HFFc6 (cell line): ENCODE measurements around the gene GREM1. TPM values are rescaled to one million over a fixed set of nuclear protein-coding genes. Genes with fewer than 3 reads are reported as not detected.

Experiments used
- DNase-seq: peaks from one replicate; pipeline ENCODE4 v3.0.0-alpha.2; 2018
- H3K27ac Mint-ChIP-seq: 2 replicates; pipeline ENCODE4 v1.8.0; 2020; ENCODE audit warnings: mild to moderate bottlenecking, mixed read lengths
- H3K27me3 Mint-ChIP-seq: 2 replicates; pipeline ENCODE4 v1.8.0; 2021; ENCODE audit warnings: mild to moderate bottlenecking, moderate library complexity, mixed read lengths; ENCODE audit not compliant: insufficient read depth
- H3K36me3 Mint-ChIP-seq: 2 replicates; pipeline ENCODE4 v1.8.0; 2021; ENCODE audit warnings: low read depth, mixed read lengths
- H3K4me1 Mint-ChIP-seq: 2 replicates; pipeline ENCODE4 v1.8.0; 2020; ENCODE audit warnings: low read depth, mixed read lengths
- H3K4me3 Mint-ChIP-seq: 2 replicates; pipeline ENCODE4 v1.8.0; 2020; ENCODE audit warnings: mild to moderate bottlenecking, moderate library complexity, mixed read lengths
- H3K9me3 Mint-ChIP-seq: 2 replicates; pipeline ENCODE4 v1.8.0; 2020; ENCODE audit warnings: mild to moderate bottlenecking, mixed read lengths
- total RNA-seq, 6 experiments: library from RNA; stranded (reverse); fragmentation: NEBNext Ultra II Directional; extraction: Animal tissue kit (Norgen Biotek cat#: 25700); gene quantifications; 2 replicates in 1 of 6; 3 replicates in 5 of 6; pipeline ENCODE4 v1.2.3, GENCODE V29; 2021
- TF ChIP-seq, protein P1 (sequence below): fragments of 200-600 bp; sonication (generic); IDR thresholded peaks from 2 replicates; pipeline ENCODE4 v1.5.0; 2021; ENCODE audit warnings: antibody characterized with exemption, mild to moderate bottlenecking

GREM1 gene
- total RNA-seq, 6 experiments from 2014 or later, result 2,146 to 4,099 (median 3,549) TPM

DNA sequence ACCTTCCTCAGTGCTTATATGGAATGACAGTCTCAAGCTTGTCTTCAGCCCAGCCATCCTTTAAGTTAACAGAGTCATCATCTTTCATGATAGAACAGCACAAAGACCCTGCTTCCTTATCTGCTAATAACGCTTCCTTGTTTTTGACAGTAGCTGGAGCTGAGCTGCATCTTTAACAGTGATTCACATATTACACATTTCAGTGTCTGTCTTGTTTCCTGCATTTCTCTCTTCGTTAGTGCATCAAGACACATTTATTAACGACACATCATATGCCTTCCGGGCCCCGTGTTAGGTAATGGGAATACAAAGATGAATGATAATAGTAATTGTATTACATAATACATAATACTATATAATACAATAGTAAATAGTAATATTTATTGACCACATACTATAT lies 30.2 kb upstream of the GREM1 start:
- Mint-ChIP-seq H3K9me3 (no peaks in the 10 kb centered on the region), H3K27ac (peak overlapping the region; percentile 87), H3K27me3 (peaks cover 3% of the 10 kb centered on the region), H3K4me3 (no peak overlapping the region), H3K36me3 (peaks cover 9% of the 10 kb centered on the region), H3K4me1 (peaks cover 90% of the 10 kb centered on the region)
- DNase-seq, result peak; percentile 75
- TF ChIP-seq, protein P1, sequence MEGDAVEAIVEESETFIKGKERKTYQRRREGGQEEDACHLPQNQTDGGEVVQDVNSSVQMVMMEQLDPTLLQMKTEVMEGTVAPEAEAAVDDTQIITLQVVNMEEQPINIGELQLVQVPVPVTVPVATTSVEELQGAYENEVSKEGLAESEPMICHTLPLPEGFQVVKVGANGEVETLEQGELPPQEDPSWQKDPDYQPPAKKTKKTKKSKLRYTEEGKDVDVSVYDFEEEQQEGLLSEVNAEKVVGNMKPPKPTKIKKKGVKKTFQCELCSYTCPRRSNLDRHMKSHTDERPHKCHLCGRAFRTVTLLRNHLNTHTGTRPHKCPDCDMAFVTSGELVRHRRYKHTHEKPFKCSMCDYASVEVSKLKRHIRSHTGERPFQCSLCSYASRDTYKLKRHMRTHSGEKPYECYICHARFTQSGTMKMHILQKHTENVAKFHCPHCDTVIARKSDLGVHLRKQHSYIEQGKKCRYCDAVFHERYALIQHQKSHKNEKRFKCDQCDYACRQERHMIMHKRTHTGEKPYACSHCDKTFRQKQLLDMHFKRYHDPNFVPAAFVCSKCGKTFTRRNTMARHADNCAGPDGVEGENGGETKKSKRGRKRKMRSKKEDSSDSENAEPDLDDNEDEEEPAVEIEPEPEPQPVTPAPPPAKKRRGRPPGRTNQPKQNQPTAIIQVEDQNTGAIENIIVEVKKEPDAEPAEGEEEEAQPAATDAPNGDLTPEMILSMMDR, result no peak

DNA sequence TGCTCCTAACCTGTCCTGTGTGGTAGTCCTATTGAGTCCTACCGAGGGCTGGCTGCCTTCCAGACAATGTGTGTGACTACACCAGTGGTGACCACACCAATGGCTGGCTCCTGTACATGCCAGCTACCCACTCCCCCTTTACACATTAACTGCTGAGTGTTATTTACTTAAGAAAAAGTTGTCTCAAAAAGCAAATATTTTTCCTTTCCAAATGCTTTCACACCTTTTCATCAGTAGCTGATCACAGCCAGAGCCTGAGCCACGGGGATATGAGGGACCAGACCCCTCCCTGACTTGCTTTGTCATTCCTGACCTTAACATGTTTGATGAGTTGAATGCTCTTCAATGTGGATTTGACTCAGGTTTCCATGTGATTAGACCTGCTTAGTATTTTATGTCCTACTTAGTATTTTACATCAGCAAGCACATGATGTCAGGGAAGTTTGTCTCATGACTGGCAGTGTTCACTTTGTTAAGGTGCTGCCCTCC lies 29.6 kb upstream of the GREM1 start:
- Mint-ChIP-seq H3K4me3 (peak overlapping the region; percentile 13; the same call in 1 of the 2 replicates), H3K9me3 (no peaks in the 10 kb centered on the region), H3K27ac (peak overlapping the region; percentile 87), H3K4me1 (peaks cover 84% of the 10 kb centered on the region), H3K36me3 (peaks cover 9% of the 10 kb centered on the region), H3K27me3 (peaks cover 3% of the 10 kb centered on the region)
- DNase-seq, result peak; percentile 49
- TF ChIP-seq, protein P1, result no peak

- peak; percentile 26 for DNase-seq
- Mint-ChIP-seq H3K36me3 (peaks cover 8% of the 10 kb centered on the region), H3K4me3 (peak overlapping the region; percentile 70), H3K27me3 (no peaks in the 10 kb centered on the region; the same call in 1 of the 2 replicates), H3K9me3 (no peaks in the 10 kb centered on the region), H3K27ac (peak overlapping the region; percentile 67), H3K4me1 (peaks cover 55% of the 10 kb centered on the region)
- TF ChIP-seq, protein P1, result no peak
Observed at GRCh38 chr15:32690941-32691688, 26.7 kb upstream of the GREM1 start.

DNA sequence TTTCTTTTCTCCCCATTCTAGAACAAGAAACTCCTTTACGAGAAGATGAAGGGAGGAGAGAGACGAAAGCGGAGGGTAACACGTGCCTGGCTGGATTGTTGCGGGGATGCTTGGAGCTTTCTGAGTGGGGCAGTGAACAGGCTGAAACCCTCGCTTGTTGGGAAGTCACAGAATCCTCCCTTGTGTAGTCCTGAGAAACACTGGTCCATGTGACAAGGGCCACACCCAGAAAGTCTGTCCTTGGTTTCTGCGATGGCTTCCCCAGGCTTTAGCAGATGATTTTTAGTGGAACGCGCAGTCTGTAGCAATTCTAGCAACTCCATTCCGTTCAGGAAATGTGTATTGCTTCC lies 26.1 kb upstream of the GREM1 start:
- Mint-ChIP-seq H3K27ac (peak overlapping the region; percentile 67), H3K4me3 (peak overlapping the region; percentile 70), H3K27me3 (no peaks in the 10 kb centered on the region; the same call in 1 of the 2 replicates), H3K36me3 (peaks cover 2% of the 10 kb centered on the region), H3K4me1 (peaks cover 49% of the 10 kb centered on the region), H3K9me3 (no peaks in the 10 kb centered on the region)
- no peak for DNase-seq
- TF ChIP-seq, protein P1, result no peak

DNA sequence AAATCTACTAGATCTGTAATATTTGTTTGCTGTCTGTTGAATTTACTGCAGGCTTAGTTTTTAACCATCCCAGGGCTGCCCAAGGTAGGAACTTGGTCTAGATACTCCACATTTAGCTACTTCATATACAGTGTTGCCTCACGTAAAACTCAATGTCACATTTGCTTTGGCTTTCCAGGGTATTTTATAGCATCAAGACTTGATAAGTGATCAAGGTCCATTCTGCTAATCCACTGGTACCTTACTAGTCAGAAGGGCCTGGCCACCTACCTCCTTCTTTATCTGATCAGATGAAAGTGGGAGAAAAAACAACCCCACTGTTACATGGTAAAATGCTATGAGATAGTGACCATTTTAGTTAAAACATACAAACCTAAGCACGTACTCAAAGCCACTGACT lies 25.5 kb upstream of the GREM1 start:
- TF ChIP-seq, protein P1, result no peak
- Mint-ChIP-seq H3K9me3 (no peaks in the 10 kb centered on the region), H3K4me3 (no peak overlapping the region), H3K27me3 (no peaks in the 10 kb centered on the region; the same call in 1 of the 2 replicates), H3K36me3 (no peaks in the 10 kb centered on the region), H3K27ac (no peak overlapping the region), H3K4me1 (peaks cover 43% of the 10 kb centered on the region)
- DNase-seq, result no peak
